ENCODE data around the gene CSNK2A3.
A peak's percentile ranks its signal among the peaks of the same experiment; 100 is the strongest.

The CSNK2A3 gene

GRCh38 chr11:11389238-11389637, 36.2 kb upstream of the CSNK2A3 start:
- TF ChIP-seq CTCF (IDR thresholded peaks at IDR 0.05; ENCODE audit: insufficient read depth, low read depth, low read length, missing control alignments) = no peak
- H3K4me3 ChIP-seq (ENCODE audit: low read length) = no peak overlapping the region
- peak; percentile 58 for DNase-seq (ENCODE audit: low read depth)

GRCh38 chr11:11387622-11388305, 34.7 kb upstream of the CSNK2A3 start:
- DNase-seq (ENCODE audit: low read depth) = no peak
- H3K4me3 ChIP-seq (ENCODE audit: low read length) = no peak overlapping the region
- TF ChIP-seq CTCF (IDR thresholded peaks at IDR 0.05; ENCODE audit: insufficient read depth, low read depth, low read length, missing control alignments) = no peak

GRCh38 chr11:11387207-11387606, 34.2 kb upstream of the CSNK2A3 start:
- no peak for DNase-seq (ENCODE audit: low read depth)
- no peak for TF ChIP-seq CTCF (IDR thresholded peaks at IDR 0.05; ENCODE audit: insufficient read depth, low read depth, low read length, missing control alignments)
- H3K4me3 ChIP-seq (ENCODE audit: low read length) = no peak overlapping the region

DNA sequence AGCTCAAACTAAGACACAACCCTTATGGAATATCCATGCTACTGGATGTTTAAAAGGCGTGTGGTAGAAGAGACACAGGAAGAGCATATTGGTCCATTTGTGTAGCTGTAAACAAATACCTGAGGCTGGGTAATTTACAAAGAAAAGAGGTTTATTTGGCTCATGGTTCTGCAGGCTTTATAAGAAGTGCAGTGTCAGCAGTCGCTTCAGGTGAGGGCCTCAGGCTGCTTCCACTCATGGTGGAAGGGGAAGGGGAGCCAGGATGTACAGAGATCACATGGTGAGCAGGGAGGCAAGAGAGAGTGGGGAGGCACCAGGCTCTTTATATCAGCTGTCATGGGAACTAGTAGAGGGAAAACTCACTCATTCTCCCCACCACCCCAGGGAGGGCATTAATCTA, 31.8 kb upstream of the CSNK2A3 start:
- no peak for DNase-seq (ENCODE audit: low read depth)
- H3K4me3 ChIP-seq (ENCODE audit: low read length) = no peak overlapping the region
- no peak for TF ChIP-seq CTCF (IDR thresholded peaks at IDR 0.05; ENCODE audit: insufficient read depth, low read depth, low read length, missing control alignments)

- no peak for TF ChIP-seq CTCF (IDR thresholded peaks at IDR 0.05; ENCODE audit: insufficient read depth, low read depth, low read length, missing control alignments)
- H3K4me3 ChIP-seq (ENCODE audit: low read length) = no peak overlapping the region
These were observed 30.9 kb upstream of the CSNK2A3 start for GRCh38 chr11:11383995-11384394.

GRCh38 chr11:11382858-11383532, 29.9 kb upstream of the CSNK2A3 start:
- TF ChIP-seq CTCF (IDR thresholded peaks at IDR 0.05; ENCODE audit: insufficient read depth, low read depth, low read length, missing control alignments) = no peak
- no peak overlapping the region for H3K4me3 ChIP-seq (ENCODE audit: low read length)
- DNase-seq (ENCODE audit: low read depth) = no peak

More at GRCh38 chr11:11383995-11384394, 30.9 kb upstream of the CSNK2A3 start:
- DNase-seq (ENCODE audit: low read depth) = no peak
